Vagina (tissue), 2 donors: Measurements from ENCODE around the gene CISD2.

Experiments
- POLR2A ChIP-seq, 2 donors: fragments of 450-650 bp; IDR thresholded peaks; one replicate each; pipeline ENCODE4 v1.6.1; 2017; ENCODE audit warnings: antibody characterized with exemption in 2 of 2, mild to moderate bottlenecking in 2 of 2, moderate library complexity in 2 of 2
- POLR2AphosphoS5 ChIP-seq, 2 donors: sonication (generic); formaldehyde crosslinking; IDR thresholded peaks; one replicate each; pipeline ENCODE4 v1.9.0; 2017; ENCODE audit warnings: antibody characterized with exemption in 2 of 2, mild to moderate bottlenecking in 2 of 2, low read depth in 1 of 2; ENCODE audit not compliant: insufficient read depth in 1 of 2
- TF ChIP-seq, protein P1 (sequence below), 3 experiments: fragments of 450-650 bp in 2 of 3; fragments of 200-600 bp in 1 of 3; sonication (generic) in 1 of 3; IDR thresholded peaks; one replicate each; pipeline ENCODE4 v1.5.1; 2017 to 2019; ENCODE audit warnings: antibody characterized with exemption in 3 of 3, mild to moderate bottlenecking in 2 of 3, moderate library complexity in 2 of 3

DNA sequence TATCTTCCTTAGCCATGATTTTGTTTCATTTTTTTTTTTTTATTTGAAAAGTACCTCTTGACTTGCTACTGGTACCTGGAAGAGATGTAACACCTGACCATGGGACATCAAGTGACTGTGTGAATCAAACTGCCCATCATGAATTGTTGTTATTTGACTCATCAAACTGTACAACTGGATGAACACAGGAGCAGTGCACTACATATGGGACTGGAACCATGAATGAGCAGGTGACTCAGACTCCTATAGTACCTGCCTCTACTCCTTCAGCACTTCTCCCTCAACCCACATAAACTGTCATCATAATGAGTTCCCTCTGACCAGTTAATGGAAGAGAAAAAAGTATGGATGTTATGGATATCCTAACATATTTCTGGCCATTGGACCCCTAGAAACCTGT is 25.5 kb upstream of the CISD2 start:
- TF ChIP-seq, protein P1, sequence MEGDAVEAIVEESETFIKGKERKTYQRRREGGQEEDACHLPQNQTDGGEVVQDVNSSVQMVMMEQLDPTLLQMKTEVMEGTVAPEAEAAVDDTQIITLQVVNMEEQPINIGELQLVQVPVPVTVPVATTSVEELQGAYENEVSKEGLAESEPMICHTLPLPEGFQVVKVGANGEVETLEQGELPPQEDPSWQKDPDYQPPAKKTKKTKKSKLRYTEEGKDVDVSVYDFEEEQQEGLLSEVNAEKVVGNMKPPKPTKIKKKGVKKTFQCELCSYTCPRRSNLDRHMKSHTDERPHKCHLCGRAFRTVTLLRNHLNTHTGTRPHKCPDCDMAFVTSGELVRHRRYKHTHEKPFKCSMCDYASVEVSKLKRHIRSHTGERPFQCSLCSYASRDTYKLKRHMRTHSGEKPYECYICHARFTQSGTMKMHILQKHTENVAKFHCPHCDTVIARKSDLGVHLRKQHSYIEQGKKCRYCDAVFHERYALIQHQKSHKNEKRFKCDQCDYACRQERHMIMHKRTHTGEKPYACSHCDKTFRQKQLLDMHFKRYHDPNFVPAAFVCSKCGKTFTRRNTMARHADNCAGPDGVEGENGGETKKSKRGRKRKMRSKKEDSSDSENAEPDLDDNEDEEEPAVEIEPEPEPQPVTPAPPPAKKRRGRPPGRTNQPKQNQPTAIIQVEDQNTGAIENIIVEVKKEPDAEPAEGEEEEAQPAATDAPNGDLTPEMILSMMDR (IDR thresholded peaks at IDR 0.05) = no peak
- no peak for TF ChIP-seq POLR2A (IDR thresholded peaks at IDR 0.05)
- TF ChIP-seq POLR2AphosphoS5 (IDR thresholded peaks at IDR 0.05; ENCODE audit: insufficient read depth in 1 of 2, low read depth in 1 of 2) = no peak
